Iris pigment epithelial cell (primary cell): ENCODE results near the gene LRMDA.

Source experiments
- DNase-seq: peaks from one replicate; pipeline ENCODE4 v3.0.0-alpha.2; 2011; ENCODE audit warnings: low read depth

Gene LRMDA

GRCh38 chr10:75672111-75672671, 240.8 kb downstream of the LRMDA start:
- DNase-seq: no peak

- DNase-seq: peak; percentile 16
Observed at GRCh38 chr10:75672842-75673241, 241.4 kb downstream of the LRMDA start.

- no peak for DNase-seq
Observed at GRCh38 chr10:75677541-75677940, 246.1 kb downstream of the LRMDA start.

- DNase-seq: no peak
Observed at GRCh38 chr10:75678527-75678926, 247.1 kb downstream of the LRMDA start.

GRCh38 chr10:75679536-75679935, 248.1 kb downstream of the LRMDA start:
- DNase-seq: no peak

- no peak for DNase-seq
Observed at GRCh38 chr10:75681334-75681733, 249.9 kb downstream of the LRMDA start.

- DNase-seq: no peak
Observed at GRCh38 chr10:75682649-75683557, 251.5 kb downstream of the LRMDA start.

- DNase-seq: no peak
Observed at GRCh38 chr10:75685187-75685586, 253.8 kb downstream of the LRMDA start.

GRCh38 chr10:75688506-75689300, 257.3 kb downstream of the LRMDA start:
- no peak for DNase-seq

GRCh38 chr10:75693489-75693888, 262.1 kb downstream of the LRMDA start:
- no peak for DNase-seq

GRCh38 chr10:75694269-75694668, 262.8 kb downstream of the LRMDA start:
- no peak for DNase-seq

GRCh38 chr10:75694790-75695189, 263.4 kb downstream of the LRMDA start:
- no peak for DNase-seq

GRCh38 chr10:75695994-75696393, 264.6 kb downstream of the LRMDA start:
- no peak for DNase-seq

- DNase-seq: no peak
Observed at GRCh38 chr10:75696536-75696935, 265.1 kb downstream of the LRMDA start.

- no peak for DNase-seq
Observed at GRCh38 chr10:75703191-75703854, 271.9 kb downstream of the LRMDA start.

- no peak for DNase-seq
Observed at GRCh38 chr10:75705426-75705825, 274.0 kb downstream of the LRMDA start.

GRCh38 chr10:75707080-75707840, 275.8 kb downstream of the LRMDA start:
- no peak for DNase-seq

GRCh38 chr10:75708060-75708459, 276.6 kb downstream of the LRMDA start:
- no peak for DNase-seq

GRCh38 chr10:75709245-75709644, 277.8 kb downstream of the LRMDA start:
- DNase-seq: no peak

GRCh38 chr10:75709811-75710210, 278.4 kb downstream of the LRMDA start:
- DNase-seq: no peak

- DNase-seq: no peak
Observed at GRCh38 chr10:75712242-75712880, 280.9 kb downstream of the LRMDA start.
